ENCODE data around the gene PCDH17.

PCDH17 gene

DNA sequence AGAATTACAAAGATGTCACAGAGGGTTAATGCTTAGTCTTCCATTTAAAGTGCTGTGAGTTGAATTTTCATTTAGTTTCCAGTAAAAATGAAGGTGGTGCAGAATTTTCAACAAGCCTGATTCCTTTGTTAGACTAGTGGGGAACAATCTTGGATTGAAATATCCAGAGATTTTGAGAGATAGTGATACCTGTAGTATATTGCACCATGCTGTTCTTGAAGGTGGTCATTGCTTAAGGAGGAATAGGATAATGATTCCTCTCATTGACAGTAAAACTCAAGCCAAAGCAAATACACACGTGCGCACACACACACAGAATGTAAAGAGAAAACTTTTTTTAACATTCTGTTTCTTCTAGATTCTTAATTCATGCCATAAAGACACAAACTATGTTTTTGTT is 5.3 kb downstream of the PCDH17 start:
- no peak for DNase-seq (ENCODE audit: low read depth, low spot score)

DNA sequence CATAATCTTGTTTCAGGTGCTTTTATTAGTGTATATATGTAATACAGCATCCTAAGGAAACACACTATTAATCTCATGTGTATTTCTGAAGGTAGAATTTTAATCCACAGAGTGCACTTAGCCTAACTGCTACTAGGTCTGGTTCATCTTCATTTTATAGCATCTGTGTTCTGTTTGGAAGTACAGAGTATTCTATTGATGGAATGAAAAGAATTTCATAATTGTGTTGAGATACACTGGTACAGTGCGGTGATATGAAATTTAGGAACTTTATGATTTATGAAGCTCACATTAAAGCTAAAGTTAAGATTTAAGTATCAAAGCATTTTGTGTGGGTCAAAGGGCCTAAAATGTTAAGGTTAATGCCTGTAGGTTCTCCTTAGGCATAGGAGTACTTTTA is 6.0 kb downstream of the PCDH17 start:
- no peak for DNase-seq (ENCODE audit: low read depth, low spot score)

DNA sequence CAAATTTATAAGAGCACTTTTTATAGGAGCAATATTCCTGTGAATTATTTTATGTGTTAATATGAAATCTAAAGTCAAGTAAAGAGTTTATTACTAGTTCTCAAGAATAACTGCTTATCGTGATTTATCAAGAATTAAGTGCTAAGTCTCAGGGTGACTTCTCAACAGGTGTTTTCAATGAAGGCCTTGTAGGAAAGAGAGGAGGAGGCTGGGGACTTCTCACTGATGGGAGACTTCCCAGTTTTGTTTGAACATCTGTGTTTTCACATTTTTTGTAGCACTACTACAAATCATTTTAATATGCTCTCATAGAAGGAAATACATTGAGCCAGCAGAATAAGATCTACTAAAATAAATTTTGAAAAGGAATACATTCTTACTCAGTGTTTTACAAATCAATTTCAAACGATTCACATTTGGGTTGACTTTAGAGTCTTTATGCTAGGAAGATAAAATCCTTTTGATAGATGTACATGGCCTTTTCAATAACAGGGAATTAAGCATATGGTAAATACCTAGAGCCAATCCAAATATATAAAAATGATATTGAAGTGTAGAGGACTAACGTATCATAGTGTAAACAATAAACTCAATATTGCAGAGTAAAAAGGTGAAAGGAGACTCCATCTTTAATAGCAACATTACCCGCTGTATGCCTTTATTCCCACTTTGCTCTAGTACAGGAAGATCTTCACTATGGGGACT is 6.8 kb downstream of the PCDH17 start:
- no peak for DNase-seq (ENCODE audit: low read depth, low spot score)

- DNase-seq (ENCODE audit: low read depth, low spot score): no peak
Measured at GRCh38 chr13:57640607-57641006, 9.1 kb downstream of the PCDH17 start.

DNA sequence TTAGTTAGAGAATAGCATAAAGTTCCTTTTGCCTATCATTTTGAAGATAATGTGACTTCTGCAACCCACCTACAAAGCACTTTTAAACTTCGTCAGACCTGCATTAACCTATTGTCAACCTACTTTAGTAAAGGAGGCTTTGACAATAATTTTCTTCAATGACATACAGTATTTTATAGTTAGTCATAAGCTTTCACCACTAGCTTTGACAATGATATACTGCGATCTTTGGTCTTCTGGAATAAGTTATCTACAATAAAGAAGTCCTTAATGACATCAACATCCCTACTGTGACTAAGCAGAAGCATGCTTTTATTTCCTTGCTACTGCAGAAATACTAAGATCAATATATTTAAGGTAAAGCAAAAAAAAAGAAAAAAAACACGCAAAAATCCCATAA is 9.5 kb downstream of the PCDH17 start:
- DNase-seq (ENCODE audit: low read depth, low spot score): no peak

DNA sequence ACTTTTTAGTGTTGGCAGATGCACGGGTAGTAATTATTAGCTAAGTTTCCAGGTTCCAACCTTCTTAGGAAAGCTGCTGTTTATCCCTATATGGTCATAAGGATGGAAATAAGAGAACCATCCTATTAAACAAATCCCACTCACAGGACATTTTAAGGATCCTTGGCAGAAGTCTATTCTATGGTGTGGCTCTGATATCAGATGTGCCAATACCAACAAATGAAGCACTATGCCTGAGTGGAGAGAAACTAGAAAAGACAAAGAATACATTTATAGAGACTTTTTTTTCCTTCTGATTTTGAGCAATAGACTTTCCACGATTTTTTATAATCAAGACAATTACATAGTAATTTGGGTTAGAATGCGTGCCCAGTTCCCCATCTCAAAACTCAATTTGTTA is 12.6 kb downstream of the PCDH17 start:
- no peak for DNase-seq (ENCODE audit: low read depth, low spot score)

DNA sequence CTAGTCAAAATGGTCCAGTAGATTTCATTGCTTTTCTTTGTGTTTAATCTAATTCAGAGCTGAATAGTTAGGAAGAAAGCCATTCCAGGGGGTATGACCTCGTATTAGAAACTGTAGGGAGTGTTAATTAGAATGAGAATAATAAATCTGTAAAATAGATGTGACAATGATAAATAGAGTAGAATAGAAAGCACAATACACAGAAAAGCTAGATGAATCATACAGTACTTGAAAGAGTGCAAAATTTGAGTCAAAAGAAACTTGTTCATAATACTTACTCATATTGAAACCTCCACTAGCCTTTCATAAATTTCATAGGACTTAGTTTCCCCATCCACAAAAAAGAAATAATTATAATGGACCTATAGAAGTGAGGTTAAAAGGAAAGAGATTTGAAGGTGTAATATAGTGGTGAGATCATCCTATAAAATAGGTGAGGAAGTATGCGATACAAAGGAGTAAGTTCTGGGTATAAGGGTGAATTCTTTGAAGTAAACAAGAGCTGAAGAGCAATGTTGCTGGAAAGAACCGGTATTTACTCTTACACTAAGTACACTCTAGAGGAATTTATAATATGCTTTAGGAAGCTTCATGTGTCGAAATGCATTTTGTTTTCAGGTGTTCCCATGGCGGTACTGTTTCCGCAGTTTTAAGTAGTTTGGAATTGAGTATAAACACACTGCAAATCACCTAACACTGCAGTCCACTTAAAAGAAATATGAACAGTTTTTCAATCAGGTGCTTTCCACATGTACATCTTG is 21.9 kb downstream of the PCDH17 start:
- no peak for DNase-seq (ENCODE audit: low read depth, low spot score)

DNA sequence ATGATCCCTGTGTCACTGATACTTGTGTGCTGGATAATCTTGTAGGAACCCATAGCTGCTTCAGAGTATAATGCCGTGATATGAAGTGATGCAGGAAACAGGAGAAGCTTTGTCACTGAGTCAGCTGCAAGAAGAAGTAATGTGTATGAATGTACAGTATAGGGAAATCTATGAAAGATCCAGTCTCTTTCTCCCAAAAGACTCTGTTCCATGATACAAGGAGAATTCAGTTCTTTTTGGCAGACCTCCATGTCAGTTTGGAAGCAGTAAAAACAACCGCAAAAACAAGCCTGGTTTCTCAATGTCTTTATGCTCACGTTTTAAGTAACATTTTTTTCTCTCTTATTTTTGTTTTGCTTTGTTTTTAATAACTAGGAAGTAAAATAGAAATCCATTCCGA is 33.9 kb downstream of the PCDH17 start:
- DNase-seq (ENCODE audit: low read depth, low spot score): no peak

- no peak for DNase-seq (ENCODE audit: low read depth, low spot score)
Measured at GRCh38 chr13:57666131-57666953, 34.8 kb downstream of the PCDH17 start.

- DNase-seq (ENCODE audit: low read depth, low spot score): no peak
Measured at GRCh38 chr13:57672168-57672567, 40.6 kb downstream of the PCDH17 start.

- DNase-seq (ENCODE audit: low read depth, low spot score): no peak
Measured at GRCh38 chr13:57673197-57673596, 41.7 kb downstream of the PCDH17 start.

DNA sequence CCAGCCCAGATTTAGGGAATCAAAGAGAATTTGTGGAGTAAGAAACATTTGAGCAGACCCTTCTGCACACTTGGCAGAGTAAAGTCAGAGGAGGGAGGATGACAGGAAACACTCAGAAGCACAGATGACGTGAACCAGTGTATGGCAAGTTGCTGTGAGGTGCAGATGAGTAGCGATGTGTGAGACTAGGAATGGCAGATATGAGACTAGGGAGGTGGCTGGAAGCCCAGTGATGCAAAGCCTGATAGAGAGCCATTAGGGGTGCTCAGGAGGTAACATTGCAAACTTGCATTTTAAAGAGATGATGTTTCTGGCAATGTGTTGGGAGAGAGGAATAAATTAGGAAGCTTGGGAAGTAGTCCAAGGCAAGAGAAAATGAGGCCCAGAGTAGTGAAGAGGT is 44.0 kb downstream of the PCDH17 start:
- no peak for DNase-seq (ENCODE audit: low read depth, low spot score)

DNA sequence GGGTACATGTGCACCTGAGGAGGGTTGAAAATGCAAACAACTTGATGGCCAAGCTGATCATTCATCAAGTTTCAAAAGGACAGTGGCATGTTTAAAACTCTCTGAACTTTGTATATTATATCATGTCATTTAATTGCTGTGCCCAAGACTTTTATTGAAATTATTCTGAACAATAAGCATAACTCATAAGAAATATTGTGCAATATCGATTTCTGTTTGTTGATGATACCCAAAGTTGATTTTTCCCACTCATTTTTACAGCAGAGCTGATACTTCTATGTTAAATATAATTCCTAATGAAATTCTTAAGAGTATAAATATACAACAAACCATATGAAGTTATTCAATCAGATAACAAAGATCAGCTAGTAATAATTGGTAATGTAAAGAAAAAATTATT is 49.1 kb downstream of the PCDH17 start:
- DNase-seq (ENCODE audit: low read depth, low spot score): no peak

GRCh38 chr13:57682128-57682716 is 50.7 kb downstream of the PCDH17 start:
- no peak for DNase-seq (ENCODE audit: low read depth, low spot score)

DNA sequence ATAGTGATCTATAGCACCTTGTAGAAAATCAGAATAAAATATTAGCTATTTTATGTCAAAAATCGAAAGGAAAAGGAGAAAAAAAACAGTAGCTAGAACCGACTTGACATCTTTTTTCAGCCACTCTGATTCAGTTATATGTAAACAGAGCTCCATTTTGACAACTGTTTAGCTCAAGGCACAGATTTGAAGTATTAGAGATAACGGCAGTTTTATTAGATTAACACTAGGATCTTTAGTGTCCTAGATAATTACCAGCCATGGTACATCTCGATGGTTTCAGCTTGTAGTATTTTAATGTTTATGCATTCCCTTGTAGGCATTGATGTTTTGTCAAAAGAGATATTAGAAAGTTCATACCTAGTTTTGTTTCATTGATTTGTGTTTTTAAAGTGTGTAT is 67.3 kb downstream of the PCDH17 start:
- DNase-seq (ENCODE audit: low read depth, low spot score): no peak

GRCh38 chr13:57704031-57704430 is 72.5 kb downstream of the PCDH17 start:
- no peak for DNase-seq (ENCODE audit: low read depth, low spot score)

- DNase-seq (ENCODE audit: low read depth, low spot score): no peak
Measured at GRCh38 chr13:57716295-57716694, 84.8 kb downstream of the PCDH17 start.

DNA sequence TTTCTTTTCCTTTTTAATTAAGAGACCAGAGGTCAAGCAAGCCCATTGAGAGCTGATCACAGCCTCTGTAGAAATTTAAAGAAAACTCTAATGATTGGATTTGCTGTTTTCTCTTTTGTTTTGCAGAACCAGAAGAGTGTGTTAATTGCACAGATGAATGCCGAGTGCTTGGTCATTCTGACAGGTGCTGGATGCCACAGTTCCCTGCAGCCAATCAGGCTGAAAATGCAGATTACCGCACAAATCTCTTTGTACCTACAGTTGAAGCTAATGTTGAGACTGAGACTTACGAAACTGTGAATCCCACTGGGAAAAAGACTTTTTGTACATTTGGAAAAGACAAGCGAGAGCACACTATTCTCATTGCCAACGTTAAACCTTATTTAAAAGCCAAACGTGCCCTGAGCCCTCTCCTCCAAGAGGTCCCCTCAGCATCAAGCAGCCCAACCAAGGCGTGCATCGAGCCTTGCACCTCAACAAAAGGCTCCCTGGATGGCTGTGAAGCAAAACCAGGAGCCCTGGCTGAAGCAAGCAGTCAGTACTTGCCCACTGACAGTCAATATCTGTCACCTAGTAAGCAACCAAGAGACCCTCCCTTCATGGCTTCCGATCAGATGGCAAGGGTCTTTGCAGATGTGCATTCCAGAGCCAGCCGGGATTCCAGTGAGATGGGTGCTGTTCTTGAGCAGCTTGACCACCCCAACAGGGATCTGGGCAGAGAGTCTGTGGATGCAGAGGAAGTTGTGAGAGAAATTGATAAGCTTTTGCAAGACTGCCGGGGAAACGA is 93.1 kb downstream of the PCDH17 start:
- no peak for DNase-seq (ENCODE audit: low read depth, low spot score)

GRCh38 chr13:57725480-57725879 is 93.9 kb downstream of the PCDH17 start:
- DNase-seq (ENCODE audit: low read depth, low spot score): no peak

DNA sequence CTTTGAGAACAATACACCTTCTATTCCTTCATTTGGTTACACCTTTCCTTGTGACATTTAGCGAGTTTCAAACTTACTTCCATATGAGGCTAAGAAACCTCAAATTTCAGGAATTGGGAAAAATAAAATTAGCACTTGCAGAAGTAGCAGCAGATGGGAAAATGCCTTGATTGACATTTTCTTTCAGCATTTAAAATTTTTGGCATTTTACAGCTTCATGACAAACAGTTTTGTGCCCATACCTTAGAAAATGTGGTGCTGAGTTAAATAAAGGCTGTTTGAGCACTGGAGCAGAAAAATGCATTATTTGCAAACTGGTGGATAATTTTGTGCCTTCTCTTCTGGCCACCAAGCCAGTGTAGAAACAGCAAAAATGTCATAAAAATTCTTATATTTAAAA is 95.4 kb downstream of the PCDH17 start:
- DNase-seq (ENCODE audit: low read depth, low spot score): no peak

GRCh38 chr13:57734306-57734705 is 102.8 kb downstream of the PCDH17 start:
- DNase-seq (ENCODE audit: low read depth, low spot score): no peak
